ENCODE data around the gene KRT83.

GRCh38 chr12:52369211-52369610 lies 48.0 kb upstream of the KRT83 start:
- TF ChIP-seq SMAD1 (CRISPR knock-in tag; IDR thresholded peaks at IDR 0.05; ENCODE audit: borderline replicate concordance, low read depth) (no peak), CBX5 (CRISPR knock-in tag; IDR thresholded peaks at IDR 0.05; ENCODE audit: borderline replicate concordance) (no peak), SOX6 (IDR thresholded peaks at IDR 0.05) (no peak), SOX6 (CRISPR knock-in tag; IDR thresholded peaks at IDR 0.05) (no peak), POLR2A (IDR thresholded peaks at IDR 0.05; ENCODE audit: insufficient read depth in 1 of 2, low read depth in 2 of 2, low read length in 2 of 2) (no peak), NRL (CRISPR knock-in tag; IDR thresholded peaks at IDR 0.05; ENCODE audit: borderline replicate concordance) (no peak)

Measured in HepG2 (cell line).